Uterus (tissue), 2 donors: ENCODE results near the gene MAP1LC3B2.

Experiments used
- CTCF ChIP-seq, 4 experiments: fragments of 200-600 bp in 2 of 4; fragments of 450-650 bp in 2 of 4; sonication (generic) in 2 of 4; IDR thresholded peaks; one replicate each; pipeline ENCODE4 v1.5.1; 2016 to 2019; ENCODE audit warnings: antibody characterized with exemption in 4 of 4, mild to moderate bottlenecking in 2 of 4, moderate library complexity in 1 of 4
- POLR2A ChIP-seq, 2 donors: fragments of 450-650 bp; IDR thresholded peaks; one replicate each; pipeline ENCODE4 v1.6.1; 2016; ENCODE audit warnings: antibody characterized with exemption in 2 of 2, mild to moderate bottlenecking in 1 of 2, moderate library complexity in 1 of 2

- TF ChIP-seq CTCF (IDR thresholded peaks at IDR 0.05) (no peak), POLR2A (IDR thresholded peaks at IDR 0.05) (no peak)
Measured at GRCh38 chr12:116517431-116518045, 41.6 kb upstream of the MAP1LC3B2 start.
